DND-41 (cell line): ENCODE measurements around the gene IMPDH1.

Experiments
- CTCF ChIP-seq: IDR thresholded peaks from 2 replicates; pipeline ENCODE4 v1.5.1; 2012; ENCODE audit warnings: borderline replicate concordance, low read length, moderate library complexity, mild to moderate bottlenecking; ENCODE audit not compliant: poor library complexity, severe bottlenecking; ENCODE audit errors: extremely low read depth
- EZH2 ChIP-seq: IDR thresholded peaks from 3 replicates; pipeline ENCODE4 v1.6.1; 2012; ENCODE audit warnings: borderline replicate concordance, low read depth, mild to moderate bottlenecking, moderate library complexity, low read length, inconsistent platforms; ENCODE audit not compliant: severe bottlenecking

GRCh38 chr7:128453836-128454804, 44.3 kb upstream of the IMPDH1 start:
- TF ChIP-seq CTCF: no peak
- TF ChIP-seq EZH2: no peak
